GM10266 (cell line): ENCODE results near the gene MLLT3.
"Not testable (repeated sequence)": the region's sequence is repeated elsewhere in the genome, so short reads cannot be mapped to it uniquely, and the experiment has no call there.

Experiments used
- DNase-seq: peaks from one replicate; pipeline ENCODE4 v3.0.0; 2012; ENCODE audit errors: extremely low spot score
- CTCF ChIP-seq: IDR thresholded peaks from 2 replicates; pipeline ENCODE4 v1.5.1; 2012; ENCODE audit warnings: mild to moderate bottlenecking, low read depth; ENCODE audit not compliant: control insufficient read depth, insufficient read depth; ENCODE audit errors: missing control alignments

The MLLT3 gene

GRCh38 chr9:20658677-20659473 lies 36.6 kb upstream of the MLLT3 start:
- no peak for DNase-seq
- TF ChIP-seq CTCF: no peak

- DNase-seq: not testable (repeated sequence)
Measured at GRCh38 chr9:20658246-20658667, 36.0 kb upstream of the MLLT3 start.

GRCh38 chr9:20651939-20652338 lies 29.6 kb upstream of the MLLT3 start:
- no peak for DNase-seq
- no peak for TF ChIP-seq CTCF

GRCh38 chr9:20650750-20651299 lies 28.5 kb upstream of the MLLT3 start:
- DNase-seq: no peak
- no peak for TF ChIP-seq CTCF

GRCh38 chr9:20650313-20650712 lies 28.0 kb upstream of the MLLT3 start:
- no peak for DNase-seq
- TF ChIP-seq CTCF: no peak

GRCh38 chr9:20649381-20649780 lies 27.1 kb upstream of the MLLT3 start:
- DNase-seq: no peak
- no peak for TF ChIP-seq CTCF

- no peak for TF ChIP-seq CTCF
- no peak for DNase-seq
Measured at GRCh38 chr9:20646656-20647055, 24.4 kb upstream of the MLLT3 start.
